HUDEP-2 (cell line): Measurements from ENCODE around the gene RBPJ.
A peak's percentile ranks its signal among the peaks of the same experiment; 100 is the strongest.

ENCODE experiments used
- DNase-seq, 76 experiments: peaks; one replicate each; lab custom pipeline; 2025; ENCODE audit not compliant: unreplicated experiment in 76 of 76; lab: John Stamatoyannopoulos, UW

Gene RBPJ

DNA sequence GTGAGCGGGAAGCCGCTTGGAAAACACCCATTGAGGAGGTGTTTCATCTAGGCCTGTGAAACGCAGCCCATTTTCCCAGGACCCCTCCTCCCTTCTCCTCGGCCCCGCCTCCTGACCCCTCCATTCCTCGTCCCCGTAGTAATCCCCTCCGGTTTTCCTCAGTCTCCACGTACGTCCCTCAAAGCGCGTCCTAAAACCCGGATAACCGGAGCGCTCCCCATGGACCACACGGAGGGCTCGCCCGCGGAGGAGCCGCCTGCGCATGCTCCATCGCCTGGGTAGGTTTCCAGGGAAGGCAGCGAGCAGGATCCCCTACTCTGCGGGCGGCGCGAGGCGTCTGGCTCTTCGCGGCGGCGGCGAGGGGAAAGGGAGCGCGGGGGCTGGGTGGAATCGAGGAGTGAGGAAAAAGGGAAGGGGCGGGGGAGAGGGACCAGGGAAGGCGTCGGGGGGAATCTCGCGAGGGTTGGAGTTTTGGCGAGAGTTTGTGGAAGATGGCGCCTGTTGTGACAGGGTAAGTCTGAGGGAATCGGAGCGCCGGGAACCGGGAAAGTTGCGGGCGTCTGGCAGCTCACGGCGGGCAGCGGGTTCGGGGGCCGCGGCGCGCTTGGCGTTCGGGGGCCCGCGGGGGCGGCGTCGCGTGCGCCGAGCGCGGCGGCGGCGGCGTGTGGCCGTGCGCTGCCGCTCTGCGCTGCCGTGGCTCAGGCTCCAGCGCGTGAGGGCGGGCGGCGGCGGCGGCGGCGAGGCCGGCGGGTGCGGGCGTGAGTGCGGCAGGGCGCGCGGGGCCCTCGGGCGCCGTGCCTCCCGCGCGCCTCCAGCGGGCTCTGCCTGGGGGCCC, at the start of gene RBPJ:
Gene RBPJ (plus strand): TSS at position 477 of the 835 bp plus-strand sequence. CDS start 15 bp downstream, at position 492.
- peak in 74 of 76 experiments; percentile 9 to 92 (median 70) for DNase-seq

DNA sequence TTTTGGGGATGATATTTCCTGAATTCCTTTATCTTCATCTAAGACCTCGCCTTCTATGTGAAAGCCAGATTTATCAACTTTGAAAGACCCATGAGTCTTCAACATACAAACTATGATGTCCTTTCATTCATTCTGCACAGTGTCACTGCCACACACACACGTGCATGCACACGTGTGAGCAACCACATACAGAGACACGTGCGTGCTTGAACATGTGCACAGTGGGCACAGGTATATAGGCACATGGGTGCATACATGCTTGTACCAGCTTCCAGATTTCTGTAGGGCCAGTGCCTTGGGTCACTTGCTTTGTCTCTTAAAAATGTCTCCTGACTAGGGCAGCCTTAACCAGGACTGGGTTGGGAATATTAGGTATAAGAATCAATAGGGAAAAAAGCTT, 49.1 kb upstream of the RBPJ start:
- DNase-seq = no peak

DNA sequence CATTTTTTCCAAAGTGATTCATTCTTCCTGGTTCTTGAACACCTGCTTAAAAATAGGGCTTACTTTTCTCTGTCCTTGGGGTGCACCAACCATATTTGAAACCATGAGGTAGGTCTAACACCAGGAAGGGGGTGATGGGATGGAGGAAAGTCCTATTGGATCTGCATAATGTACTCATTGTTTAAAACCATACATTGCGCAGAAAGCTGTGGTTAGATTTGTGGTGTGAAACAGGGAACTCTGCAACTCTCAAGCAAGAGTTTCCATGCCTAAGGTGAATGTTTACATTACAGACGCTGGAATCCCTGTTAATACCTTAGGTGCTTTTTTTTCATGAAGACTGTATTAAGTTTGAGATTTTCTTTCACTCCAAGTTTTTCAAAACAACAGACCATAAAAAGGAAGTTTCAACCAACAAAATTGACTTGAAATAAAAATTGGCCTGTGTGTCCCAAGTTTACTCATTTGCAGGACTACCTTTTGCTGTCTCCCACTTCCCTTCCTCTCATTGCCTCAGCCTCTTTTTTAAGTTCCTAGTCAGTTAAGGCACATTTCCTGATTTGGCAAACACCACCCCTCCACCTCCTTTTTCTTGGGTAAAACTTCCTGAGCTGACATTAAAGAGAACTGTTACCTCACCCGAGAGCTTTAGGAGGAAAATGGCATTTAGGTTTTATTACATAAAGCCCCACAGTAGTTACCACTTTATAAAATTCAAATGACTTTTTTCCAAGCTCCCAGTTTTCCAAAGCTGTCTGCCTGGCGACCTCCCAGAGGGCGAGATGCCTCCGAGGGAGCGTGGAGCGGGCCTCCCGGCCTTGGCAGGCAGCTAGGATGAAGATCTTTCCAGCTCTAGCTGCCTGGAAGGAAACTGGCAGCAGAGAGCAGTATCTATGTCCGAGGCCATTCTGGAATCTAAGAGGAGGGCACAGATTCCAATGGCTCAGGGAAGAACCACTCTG, 47.9 kb upstream of the RBPJ start:
- DNase-seq = no peak

DNA sequence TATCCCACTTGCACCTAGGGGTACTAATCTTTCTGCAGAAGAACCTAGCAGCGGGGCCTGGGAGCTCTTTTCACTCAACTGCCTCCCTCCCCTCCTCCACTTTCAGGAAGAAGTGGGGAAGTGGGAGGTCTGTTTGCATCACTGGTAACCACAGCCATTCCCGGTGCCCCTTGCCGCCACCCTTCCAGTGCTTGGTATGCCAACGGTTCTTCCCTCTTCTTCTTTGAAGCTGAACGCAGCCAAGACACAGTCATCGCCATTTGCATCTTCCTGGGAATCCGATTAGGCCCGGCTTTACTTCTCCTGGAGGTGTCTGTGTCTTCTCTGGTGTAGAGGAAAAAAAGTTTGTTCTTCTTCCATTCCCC, 47.2 kb upstream of the RBPJ start:
- no peak for DNase-seq

DNA sequence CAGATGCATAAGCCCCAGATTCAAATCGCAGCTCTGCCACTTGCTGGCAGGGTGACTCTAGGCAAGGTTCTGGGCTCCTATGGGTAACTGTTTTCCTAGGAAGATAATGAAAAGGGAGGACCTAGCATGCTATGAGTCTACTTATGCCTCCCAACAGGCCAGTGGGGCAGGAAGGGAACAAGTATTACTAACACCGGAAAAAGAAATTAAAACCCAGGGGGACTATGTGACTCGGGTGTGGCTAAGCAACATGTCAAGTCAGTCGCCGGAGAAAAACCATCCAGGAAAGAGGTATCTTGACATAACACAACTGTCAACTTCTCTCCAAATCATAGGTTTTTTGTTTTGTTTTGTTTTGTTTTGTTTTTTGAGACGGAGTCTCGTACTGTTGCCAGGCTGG, 45.5 kb upstream of the RBPJ start:
- DNase-seq = no peak

DNA sequence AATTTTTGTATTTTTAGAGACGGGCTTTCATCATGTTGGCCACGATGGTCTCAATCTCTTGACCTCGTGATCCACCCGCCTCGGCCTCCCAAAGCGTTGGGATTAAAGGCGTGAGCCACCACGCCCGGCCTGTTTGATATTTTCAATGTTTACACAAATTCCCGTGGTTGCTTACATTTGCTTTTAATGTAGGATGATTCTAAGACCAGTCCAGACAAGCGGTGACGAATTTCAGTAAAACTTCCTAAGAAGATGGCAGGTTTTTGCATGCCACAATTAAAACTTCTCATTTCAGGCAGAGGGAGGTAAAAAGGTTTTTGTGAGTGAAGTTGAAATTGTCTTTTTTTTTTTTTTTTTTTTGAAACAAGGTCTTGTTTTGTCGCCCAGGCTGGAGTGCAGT, 41.4 kb upstream of the RBPJ start:
- DNase-seq = no peak

DNA sequence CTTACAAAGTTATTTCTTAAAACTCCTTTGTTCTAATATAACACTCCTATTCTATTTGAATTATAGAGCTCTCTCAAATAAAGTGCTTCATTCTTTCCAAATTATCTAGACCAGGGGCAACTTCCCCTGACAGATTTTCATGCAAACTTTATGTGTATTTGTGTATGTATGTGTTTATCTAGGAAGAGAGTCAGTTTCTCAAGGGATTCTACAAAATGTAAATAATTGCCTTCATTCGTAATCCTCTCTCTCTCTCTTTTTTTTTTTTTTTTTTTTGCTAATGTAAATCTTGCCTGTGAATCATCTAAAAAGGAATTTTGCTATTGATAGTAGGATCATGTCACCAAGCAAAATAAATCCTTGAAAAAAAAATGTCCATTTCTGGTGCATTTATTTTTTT, 38.9 kb upstream of the RBPJ start:
- no peak for DNase-seq

DNA sequence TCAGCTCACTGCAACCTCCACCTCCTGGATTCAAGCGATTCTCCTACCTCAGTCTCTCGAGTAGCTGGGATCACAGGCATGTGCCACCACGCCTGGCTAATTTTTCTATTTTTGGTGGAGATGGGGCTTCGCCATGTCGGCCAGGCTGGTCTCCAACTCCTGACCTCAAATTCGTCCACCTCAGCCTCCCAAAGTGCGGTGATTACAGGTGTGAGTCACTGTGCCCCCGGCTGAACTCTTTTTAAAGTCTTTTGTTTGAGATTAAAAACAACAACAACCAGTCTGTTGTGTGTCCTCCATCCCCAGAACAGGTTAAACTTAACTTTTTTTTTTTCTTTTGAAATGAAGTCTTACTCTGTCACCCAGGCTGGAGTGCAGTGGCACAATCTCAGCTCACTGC, 36.3 kb upstream of the RBPJ start:
- DNase-seq = no peak

DNA sequence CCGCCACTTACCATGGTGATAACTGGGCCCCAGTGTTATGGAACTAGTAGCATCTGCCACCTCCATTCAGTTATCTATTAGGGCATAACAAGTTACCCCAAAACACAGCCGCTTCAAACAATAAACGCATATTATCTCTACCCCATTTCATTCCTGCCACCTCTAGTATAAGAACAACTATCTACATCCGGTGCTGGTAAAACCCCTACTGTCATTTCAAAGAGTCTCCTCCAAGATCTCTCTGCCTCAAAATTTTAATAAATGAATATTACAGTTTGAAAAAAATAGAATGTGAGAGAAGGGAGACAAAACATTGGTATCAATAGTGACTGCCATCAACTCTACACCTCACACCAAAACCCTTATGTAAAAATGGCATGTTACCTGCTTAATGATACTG, 35.5 kb upstream of the RBPJ start:
- no peak for DNase-seq

DNA sequence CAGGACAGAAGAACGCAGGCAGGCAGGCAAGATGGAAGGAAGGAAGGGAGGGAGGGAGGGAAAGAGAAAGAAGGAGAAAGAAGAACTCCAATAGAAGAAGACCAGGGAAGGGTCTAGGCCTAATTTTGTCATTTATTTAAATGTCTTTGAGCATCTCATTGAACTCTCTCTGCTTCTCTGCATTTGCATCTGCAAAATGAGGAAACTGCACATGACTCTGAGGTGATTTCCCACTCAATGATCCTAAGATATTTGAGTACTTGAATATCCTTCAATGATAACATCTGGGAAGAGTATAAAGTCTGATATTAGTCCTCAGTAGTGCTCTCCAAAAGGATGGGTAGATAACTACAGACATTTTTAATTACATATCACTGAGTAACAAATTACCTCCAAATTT, 33.1 kb upstream of the RBPJ start:
- no peak for DNase-seq

DNA sequence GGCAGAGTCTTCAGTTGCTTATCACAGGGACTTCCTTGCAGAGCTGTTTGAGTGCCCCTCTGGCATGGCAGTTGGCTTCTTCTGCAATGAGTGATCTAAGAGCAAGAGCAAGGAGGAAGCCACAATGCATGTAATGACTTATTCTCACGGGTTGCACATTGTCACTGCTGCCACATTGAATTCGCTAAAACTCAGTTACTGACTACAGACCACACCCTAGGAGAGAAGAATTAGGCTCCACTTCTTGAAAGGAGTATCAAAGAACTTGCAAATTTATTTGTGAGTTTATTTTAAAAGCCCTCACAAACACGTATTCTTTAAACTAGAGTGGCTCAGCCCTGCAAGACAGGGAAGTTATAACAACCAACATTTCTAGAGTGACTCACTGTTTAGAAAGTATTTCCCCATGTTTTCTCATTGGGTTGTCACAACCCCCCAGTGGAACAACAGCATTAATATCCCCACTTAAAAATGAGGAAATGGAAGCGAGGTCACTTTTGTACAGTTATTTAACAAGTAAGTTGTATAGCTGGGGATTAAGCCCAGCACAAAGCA, 32.4 kb upstream of the RBPJ start:
- no peak for DNase-seq

DNA sequence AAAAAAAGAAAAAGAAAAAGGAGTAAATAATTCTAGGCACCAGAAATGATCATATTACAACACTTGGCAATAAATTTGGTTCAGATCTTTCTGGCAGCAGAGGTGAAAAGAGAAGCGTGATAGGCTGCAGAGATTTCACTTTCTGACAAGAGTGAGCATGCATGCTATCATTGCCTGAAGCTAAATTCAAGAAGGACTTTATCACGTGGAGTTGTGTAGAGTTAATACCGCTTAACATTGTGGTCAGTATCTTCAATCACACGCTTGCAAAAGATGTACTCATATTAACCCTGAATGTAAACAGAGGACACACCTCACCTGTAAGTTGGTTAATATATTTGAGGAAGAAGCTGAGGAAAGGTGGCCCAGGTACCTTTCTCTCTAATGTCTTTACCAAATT, 31.4 kb upstream of the RBPJ start:
- DNase-seq = no peak

DNA sequence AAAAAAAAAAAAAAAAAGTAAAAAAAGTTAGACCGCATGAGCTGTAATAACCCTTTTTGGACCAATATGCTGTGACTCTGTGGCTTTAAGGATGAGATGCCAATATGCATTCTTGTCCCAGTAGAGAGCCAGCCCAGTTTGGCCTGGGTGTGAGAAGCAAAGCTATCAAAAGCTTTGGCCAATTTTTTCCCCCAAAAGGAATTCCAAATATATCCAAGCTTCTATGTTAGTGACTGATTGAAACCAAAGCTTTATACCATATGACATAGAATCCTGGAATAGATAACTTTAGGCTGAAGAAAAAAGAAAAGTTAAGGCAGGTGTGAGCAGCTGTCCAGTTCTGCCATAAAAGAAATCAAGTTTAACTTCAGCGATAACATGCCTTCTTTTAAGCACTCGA, 30.5 kb upstream of the RBPJ start:
- no peak for DNase-seq

DNA sequence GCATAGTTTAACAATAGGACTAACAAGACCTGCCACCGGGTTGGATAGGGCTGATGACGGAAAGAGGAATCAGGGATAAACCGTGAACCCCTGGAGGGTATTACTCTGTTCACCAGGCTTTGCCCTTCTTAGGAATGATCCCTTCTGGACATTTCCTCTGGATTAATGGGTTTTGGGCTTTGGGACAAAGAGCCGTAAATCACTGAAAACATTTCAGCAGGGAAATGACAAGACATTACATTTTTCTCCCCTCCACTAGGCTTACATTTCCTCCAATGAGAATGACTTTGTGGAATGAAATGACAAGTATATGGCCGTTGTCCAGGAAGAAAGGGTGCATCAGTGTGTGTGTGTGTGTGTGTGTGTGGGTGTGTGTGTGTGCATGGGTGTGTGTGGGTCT, 25.9 kb upstream of the RBPJ start:
- DNase-seq = no peak

DNA sequence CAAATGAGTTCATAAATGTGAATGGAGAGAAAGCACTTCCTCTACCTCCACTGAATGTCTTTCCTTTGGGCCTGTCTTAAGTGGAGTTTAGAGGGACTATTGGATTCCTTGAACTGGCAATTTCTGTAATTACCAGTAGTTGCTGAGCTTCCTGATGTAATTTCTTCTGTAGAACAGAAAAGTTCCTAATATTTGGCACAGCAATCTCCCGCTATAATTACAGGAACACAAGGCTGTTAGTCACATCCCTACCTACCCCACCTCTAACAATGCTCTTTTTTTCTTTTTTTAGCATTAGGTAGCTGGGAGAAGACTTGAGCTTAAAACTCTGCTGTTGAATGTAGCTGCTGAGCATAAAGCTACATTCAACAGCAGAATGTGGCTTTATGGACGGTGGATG, 24.8 kb upstream of the RBPJ start:
- no peak for DNase-seq

DNA sequence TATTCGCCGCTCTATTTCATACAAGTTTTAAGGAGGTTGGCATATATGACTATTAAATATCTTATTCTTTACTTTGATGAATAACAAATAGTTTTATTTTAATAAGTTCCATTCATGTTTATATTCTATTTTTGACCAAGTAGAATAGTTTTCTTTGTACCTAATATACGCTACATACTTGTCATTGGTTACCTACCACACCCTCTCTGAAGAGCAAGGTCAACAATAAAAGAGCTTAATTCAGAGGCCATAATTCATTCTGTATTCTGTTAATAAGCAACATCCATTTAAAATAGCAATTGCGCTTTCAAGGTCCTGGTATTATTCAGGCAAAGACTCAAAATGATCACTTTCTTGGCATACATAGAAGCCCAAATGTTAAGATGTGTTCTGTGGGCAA, 24.3 kb upstream of the RBPJ start:
- DNase-seq = no peak

DNA sequence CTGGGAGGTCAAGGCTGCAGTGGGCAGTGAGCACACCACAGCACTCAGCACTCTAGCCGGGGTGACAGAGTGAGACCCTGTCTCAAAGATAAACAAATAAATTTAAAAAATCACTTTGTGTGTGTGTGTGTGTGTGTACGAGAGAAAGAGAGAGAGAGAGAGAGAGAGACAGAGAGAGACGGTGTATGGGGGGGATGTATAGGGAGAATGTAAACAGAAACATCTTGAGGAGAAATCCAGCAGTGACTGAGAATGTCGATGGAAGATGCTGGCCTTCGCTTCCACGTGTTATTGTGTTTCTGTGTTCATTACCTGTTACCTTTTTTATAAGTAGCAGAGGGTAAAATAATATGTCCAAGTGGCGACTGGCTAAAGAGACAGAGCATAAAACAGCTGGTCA, 23.6 kb upstream of the RBPJ start:
- no peak for DNase-seq

DNA sequence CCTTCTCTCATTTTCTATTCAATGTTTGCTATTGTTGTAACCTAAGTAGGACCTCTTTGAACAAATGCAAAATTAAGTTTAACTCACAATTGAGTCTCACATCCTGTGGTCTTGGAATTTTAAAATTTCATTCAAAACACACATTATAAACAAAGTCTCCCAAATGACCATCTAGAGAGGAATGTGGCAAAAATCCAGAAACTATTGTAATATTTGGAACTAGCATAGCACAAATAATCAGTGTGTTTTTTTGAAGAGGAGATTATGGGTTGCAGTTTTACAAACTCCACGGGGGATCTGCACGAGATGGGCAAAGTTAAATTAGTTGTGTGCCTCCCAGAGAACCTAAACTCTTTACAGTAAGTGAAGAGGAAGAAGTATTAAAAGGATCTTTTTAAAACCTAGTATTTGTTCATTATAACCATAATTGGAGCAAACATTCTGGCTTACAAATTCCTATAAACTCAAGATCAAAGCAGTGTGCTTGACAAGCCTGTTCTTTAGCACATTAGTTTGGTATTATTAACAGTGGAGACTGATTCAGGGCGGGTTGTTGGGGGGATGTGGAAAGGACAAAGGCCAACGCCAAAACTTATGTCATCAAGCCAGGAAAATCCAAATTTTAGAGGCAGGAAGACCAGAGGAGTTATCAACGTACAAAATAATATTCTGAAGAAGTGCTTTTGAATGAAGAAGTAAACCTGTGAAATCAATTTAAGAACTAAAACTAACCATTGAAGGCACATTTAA, 22.4 kb upstream of the RBPJ start:
- DNase-seq = no peak

DNA sequence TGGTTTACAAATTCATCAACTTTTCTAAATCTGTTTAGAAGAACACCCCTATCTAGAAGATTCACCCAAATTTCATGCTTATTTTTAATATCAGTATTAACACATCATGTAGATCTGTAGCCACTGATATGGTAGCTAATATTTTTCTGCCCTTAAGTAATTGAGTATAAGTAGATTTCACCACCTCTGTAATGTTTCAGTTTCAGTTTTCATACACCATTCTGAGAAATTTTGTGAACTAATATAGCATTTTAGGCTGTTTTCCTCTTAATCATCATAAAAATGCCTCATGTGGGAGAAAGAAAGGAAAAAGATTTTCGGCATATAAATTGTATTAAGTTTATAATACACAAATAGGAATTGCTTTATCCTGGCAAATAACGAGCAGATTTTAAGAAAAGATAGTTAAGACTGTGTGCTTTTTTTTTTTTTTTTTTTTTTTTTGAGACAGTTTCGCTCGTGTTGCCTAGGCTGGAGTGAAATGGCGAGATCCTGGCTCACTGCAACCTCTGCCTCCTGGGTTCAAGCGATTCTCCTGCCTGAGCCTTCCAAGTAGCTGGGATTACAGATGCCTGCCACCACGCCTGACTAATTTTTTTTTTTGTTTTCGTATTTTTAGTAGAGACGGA, 21.4 kb upstream of the RBPJ start:
- DNase-seq = no peak
